ENCODE results near the gene EPN3. TPM values are rescaled to one million over a fixed set of nuclear protein-coding genes. Genes with fewer than 3 reads are reported as not detected.

EPN3 gene
- total RNA-seq, 1 donor from 2014 or later = 0.07 TPM

DNA sequence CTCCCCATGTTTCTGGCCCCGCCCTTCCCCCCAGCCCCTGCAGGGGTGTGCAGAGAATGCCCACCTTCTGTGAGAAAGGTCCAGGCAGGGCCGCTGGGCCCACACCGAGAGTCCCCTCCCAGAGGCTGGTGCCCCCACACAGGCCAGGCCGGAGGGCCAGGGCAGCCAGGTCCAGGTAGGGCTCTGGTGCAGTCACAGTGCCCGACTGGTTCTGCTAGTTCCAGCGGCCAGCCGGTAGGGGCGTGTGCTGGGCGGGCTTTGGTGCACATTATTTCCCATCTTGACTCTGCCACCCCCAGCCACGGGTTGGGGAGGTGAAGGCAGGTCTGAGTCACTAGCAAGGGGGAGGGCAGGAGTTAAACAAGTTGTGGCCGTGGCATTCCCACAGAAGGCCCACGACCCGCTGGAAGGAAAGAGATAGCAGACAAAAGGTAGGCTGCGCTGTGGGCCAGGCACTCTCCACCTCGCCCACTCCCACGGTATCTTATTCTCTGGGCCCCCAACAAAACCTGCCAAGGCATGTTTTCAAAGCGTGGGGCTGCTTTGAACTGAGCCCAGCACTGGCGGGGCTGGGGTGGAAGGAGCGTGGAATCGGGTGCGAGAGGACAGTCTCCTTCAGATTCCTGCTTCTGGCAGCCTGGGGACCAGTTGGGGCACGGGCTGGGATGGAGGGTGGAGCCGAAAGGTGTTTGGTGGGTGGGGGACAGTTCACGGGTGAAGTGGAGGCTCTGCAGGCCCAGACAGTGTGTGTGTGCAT lies 1.9 kb downstream of the EPN3 start:
- no peak for DNase-seq (ENCODE audit: low read depth, low spot score)

DNA sequence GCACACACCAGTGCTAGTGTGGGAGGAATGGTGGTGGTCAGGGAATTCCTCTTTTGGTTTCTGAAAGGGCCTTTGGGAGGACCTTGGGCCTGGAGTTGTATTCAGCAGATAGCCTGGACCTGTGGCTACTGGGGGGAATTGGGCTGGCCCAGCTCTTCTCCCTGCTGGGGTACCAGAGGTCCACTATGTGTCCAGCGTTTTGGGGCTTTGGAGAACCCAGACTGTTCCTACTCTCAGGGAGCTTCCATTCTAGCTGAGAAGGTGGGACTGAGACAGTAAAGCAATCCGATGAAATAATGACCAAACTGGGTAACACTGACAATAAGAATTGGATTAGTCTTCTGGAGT lies 2.4 kb downstream of the EPN3 start:
- no peak for DNase-seq (ENCODE audit: low read depth, low spot score)

DNA sequence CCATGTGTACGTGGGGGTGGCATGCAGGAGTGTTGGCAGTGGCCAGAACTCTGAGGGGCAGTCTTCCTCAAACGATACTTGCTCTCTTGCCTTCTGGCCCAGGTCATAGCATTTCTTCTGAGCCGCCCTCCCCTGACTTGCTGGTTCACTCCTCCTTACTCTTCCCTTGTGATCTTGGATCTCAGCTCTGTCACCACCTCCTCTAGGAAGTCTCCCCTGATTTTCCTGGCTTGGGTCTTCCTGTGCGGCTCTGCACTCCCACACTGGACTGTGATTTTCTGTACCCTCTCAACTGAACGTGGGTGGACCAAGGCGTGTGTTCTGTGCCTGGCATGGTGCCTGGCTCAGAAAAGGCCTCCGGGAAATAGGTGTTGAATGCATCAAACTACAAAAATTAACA lies 2.9 kb downstream of the EPN3 start:
- DNase-seq (ENCODE audit: low read depth, low spot score) = no peak

DNA sequence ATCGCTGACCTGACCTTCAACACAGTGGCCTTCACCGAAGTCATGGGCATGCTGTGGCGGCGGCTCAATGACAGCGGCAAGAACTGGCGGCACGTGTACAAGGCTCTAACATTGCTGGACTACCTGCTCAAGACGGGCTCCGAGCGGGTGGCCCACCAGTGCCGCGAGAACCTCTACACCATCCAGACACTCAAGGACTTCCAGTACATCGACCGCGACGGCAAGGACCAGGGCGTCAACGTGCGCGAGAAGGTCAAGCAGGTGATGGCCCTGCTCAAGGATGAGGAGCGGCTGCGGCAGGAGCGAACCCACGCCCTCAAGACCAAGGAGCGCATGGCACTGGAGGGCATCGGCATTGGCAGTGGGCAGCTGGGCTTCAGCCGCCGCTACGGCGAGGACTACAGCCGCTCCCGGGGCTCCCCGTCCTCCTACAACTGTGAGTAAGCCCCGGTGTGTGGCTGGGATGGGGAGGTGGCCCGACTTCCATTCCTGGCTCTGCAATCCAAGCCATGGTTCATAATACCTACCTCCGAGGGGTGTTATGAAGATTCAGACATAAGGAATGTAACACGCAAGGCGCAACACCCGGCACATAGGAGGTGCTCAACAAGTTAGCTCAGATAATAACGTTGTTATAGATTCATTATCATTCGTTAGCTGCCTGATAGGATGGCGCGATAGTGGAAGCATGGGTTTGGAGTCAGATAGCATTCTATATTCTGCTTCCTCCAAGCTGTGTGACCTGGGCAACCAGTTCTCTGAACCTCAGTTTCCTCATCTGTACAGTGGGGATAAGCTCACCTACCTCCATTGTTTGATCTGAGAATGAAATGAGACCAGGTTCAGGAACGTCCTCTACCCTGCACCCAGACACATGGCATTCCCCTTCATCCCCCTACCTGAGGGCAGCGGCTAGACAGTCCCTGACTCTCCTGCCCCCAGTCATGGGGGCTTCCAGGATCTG lies 4.4 kb downstream of the EPN3 start:
- no peak for DNase-seq (ENCODE audit: low read depth, low spot score)

DNA sequence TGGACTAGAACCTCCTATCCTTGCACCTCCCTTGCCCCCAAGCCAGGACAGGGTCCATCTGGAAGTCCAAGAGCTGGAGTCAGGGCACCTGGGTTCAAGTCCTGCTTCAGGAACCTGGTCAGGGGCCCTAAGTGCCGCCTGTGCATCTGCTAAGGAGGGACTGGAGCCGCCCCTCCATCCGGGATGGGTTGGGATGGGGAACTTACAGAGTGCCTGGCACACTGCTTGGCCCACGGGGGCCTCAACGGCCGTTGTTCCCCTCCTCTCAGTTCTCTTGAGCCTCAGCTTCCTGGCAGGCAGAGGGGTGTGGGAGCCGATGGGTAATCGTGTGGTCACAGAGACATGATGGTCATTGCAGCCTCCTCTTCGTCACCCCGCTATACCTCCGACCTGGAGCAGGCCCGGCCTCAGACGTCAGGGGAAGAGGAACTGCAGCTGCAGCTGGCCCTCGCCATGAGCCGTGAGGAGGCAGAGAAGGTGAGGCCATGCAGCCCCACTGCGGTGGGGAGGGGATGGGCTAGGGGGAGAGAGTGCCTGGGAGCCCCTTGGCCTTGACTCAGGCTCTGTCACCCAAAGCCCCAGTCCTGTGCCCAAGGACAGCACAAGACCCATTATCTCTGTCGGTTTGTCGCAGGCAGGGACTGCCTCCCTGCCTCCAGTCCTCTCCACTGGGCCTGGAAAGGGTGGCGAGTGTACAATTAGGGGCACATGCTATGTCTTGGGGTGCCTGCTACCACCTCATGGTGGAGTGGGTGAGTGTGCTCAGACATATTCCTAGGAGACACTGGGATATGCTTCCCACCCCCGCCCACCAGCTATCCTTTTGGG lies 5.4 kb downstream of the EPN3 start:
- DNase-seq (ENCODE audit: low read depth, low spot score) = no peak

DNA sequence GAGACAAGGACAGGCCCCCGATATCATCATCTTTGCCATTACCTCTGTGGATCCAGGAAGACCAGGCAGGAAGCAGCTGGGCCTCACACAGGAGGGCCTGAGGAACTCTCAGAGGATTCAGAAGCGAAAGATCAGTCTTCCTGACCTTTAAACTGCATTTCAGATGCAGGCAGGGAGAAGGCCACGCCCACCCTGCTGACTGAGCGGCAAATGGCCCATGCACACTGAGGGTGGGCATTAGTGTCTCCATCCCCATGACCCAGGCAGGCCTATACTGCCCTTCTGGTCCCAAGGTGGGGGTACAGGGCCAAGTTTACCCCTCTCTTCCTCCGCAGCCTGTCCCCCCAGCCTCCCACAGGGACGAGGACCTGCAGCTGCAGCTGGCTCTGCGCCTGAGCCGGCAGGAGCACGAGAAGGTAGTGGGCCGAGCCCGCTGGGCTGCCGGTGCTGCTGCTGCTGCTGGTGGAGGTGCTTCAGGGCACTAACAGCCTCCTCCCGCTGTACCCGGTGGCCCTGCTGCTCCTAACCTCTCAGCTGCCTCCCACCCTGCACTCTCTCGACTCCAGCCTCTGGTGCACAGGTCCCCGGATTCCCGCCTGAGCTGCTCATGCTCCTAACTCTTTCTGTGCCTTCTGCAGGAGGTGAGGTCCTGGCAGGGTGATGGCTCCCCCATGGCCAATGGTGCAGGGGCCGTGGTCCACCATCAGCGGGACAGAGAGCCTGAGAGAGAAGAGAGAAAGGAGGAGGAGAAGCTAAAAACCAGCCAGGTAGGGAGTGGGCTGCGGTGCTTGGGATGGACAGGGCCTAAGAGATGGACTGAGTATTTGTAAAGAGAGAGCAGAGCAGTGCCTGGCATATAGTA lies 6.2 kb downstream of the EPN3 start:
- DNase-seq (ENCODE audit: low read depth, low spot score) = no peak

DNA sequence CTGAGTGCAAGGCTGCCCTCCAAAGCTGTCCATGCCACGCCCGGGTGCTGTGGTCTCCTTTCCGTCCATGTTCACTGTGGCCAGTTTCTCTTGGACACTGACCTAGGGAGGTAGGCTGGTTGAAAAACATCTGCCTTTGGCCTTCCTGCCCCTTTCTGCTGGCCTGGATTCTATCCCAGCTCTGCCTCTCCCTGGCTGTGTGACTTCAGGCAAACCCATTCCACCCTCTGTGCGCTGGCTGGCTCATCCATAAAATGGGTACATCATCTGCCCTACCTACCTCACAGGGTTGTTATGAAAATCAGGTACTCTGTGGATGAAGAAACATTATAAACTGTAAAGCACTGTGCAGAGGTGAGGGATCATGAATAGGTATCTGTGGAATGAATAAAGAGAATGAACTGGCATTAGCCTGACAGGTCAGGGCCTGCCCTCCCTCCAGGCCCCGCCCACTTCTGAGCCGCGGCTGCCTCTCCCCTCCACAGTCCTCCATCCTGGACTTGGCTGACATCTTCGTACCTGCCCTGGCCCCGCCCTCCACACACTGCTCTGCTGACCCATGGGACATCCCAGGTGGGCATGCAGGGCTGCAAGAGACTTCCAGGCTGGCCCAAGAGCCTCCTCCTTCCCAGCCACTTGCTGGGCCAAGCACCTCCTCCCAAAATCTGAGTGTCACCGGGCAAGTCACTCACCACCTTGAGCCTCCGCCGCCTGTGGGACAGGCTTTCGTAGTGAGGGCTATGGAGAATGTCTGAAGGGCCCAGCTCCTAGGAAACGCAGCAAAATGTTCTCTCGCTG lies 7.4 kb downstream of the EPN3 start:
- no peak for DNase-seq (ENCODE audit: low read depth, low spot score)

DNA sequence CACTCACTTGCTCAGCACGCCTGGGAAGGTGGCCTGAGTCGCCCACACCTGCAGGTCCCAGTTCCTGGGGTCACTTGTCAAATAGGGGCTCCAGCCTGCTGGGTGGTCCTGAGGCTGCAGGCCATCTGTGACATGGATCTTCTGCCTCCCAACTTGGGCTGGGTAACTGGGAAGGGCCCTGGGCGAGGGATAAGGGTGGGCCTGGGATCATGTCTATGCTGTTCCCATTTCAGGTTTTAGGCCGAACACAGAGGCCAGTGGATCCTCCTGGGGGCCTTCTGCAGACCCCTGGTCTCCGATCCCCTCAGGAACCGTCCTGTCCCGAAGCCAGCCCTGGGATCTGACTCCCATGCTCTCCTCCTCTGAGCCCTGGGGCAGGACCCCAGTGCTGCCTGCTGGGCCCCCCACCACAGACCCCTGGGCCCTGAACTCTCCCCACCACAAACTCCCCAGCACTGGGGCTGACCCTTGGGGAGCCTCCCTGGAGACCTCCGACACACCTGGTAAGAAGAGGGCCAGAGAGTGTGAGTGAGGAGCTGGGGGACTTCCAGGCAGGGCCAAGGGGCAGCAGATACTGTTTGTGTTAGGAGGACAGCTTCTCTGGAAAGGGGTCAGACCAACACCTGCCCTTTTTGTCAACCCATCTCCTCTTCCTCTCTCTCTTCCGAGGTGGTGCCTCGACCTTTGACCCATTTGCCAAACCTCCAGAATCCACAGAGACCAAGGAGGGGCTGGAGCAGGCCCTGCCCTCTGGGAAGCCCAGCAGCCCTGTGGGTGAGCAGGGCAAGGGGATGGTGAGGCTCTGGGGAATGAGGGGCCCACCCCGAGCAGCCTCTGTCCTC lies 8.2 kb downstream of the EPN3 start:
- DNase-seq (ENCODE audit: low read depth, low spot score) = no peak

DNA sequence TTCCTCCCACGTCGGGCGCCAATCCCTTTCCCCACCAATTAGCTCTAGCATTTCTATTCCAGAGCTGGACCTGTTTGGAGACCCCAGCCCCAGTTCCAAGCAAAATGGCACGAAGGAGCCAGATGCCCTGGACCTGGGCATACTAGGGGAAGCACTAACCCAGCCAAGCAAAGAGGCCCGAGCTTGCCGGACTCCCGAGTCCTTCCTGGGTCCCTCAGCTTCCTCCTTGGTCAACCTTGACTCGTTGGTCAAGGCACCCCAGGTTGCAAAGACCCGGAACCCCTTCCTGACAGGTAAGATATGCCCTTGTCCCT lies 8.8 kb downstream of the EPN3 start:
- DNase-seq (ENCODE audit: low read depth, low spot score) = no peak

DNA sequence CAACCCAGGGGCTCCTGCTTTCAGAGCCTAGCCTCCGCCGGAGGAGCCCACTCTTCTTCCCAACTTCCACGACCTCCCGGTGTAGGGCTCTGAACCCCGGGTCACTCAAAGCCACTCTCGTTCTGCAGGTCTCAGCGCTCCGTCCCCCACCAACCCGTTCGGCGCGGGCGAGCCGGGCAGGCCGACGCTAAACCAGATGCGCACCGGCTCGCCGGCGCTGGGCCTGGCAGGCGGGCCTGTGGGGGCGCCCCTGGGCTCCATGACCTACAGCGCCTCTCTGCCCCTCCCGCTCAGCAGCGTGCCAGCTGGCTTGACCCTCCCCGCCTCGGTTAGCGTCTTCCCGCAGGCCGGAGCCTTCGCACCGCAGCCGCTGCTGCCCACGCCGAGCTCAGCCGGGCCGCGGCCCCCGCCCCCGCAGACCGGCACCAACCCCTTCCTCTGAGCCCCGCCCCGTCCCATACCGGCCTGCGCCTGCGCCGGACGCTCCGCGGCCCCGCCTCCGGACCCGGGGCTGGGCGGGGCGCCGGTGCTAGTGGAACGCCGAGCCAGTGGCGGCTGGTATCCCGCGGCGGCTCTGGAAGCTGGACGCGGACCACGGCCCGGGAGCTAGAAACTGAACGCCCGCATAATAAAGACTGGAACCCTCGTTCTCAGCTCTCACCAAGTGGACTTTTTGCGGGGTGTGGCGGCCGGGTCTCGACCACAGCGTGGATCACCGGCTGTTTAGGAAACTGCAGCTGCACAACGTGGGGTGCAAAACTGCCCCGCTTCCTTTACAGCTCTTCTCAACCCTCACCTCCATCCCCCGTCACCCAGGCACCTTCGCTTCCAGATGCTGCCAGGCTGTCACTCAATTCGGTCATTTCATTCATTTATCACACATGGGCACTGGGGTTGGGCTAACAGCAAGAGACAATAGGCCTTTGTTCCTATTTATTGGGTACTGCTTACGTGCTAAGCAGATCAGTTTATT lies 9.5 kb downstream of the EPN3 start:
- no peak for DNase-seq (ENCODE audit: low read depth, low spot score)

DNA sequence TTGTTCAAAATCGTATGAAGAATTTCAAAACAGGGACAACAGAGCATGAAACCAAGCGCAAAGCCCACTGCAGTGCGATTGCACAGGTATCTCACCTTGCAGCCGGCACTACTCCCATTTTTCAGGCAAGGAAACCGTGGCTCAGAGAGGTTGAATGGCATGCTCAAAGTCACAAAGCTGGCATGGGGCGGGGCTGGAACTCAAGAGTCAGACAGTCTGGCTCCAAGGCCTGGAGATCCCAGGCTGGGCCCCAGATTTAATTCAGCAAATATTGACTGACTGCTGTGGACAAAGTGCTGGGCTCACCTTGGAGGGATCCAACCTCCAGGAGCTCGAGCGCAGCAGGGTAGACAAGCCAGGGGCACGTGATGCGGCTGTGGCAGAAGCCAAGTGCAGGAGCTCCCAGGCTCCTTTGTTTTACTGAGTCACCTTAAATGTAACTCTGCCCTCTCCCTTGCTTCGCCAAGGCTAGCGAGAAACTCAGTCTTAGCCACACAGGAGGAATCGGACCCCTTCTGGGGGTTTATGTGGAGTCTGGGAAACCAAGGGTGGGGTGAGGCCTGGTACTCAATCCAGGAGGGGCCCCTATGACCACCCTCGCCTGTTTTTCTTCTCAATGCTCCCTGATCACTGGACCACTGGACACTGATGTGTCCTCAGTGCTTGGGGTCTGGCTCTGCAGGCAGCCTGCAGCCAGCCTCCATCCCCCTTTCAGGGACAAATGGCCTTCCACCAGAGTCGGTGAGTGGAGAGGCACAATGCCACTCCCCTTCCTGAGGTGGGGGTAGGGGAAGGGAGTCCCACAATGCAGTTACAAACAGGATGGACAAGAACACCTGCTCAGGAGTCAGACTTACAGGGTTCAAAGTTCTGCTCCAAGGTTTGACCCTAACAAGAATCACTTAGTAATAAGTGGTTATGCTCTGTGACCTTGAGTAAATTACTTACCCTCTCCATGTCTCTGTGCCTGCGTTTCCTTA lies 10.6 kb downstream of the EPN3 start:
- DNase-seq (ENCODE audit: low read depth, low spot score) = no peak

DNA sequence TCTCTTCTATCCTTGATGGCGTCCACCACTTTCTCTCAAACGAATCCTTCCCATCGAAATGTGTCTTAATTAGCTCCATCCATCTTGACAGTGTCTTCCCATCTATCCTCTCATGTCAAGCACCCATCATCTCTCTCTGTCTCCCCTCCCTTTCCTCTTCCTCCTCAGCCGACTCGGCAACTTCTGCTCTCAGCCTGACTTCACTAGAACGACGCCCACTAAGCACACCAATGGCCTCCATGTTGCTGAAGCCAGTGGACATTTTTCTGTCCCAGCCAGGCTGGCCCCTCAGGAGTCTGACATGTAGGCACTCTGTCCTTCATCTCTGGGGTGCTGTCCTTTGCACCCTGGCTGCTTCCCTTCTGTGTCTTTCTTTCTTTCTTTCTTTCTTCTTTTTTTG lies 12.0 kb downstream of the EPN3 start:
- no peak for DNase-seq (ENCODE audit: low read depth, low spot score)

DNA sequence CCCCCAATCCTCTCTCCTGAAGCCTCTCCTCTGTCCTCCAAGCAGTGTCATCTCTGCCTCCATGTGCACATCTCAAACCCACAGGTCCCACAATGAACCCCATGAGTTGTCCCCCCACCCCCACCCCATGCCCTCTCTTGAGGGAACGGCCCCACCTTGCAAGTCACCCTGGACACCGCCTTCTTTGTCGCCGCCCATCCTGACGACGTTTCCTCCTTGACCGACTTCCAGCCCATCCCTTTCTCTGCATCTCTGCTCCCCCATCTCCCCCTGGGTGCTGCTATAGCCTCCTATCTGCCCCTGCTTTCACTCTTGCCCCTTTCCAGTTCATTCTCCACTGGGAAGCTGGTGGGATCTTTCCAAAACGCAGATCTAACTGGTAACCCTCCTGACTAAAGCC lies 12.8 kb downstream of the EPN3 start:
- DNase-seq (ENCODE audit: low read depth, low spot score) = no peak

DNA sequence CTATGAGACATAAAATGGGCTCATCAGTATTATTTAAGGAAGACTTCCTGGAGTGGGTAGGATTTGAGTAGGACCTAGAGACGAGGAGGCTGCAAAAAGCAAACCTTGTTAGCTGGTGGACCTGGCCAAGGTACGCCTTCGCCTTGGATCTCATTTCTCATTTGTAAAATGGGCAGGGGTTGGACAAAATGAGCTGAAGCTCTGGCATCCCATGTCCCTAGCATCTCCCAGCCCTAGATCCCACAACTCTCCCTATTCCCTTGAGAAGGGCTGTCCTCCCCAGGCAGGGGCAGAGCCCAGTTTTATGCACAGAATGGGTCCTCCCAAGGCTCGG lies 14.1 kb downstream of the EPN3 start:
- DNase-seq (ENCODE audit: low read depth, low spot score) = no peak

DNA sequence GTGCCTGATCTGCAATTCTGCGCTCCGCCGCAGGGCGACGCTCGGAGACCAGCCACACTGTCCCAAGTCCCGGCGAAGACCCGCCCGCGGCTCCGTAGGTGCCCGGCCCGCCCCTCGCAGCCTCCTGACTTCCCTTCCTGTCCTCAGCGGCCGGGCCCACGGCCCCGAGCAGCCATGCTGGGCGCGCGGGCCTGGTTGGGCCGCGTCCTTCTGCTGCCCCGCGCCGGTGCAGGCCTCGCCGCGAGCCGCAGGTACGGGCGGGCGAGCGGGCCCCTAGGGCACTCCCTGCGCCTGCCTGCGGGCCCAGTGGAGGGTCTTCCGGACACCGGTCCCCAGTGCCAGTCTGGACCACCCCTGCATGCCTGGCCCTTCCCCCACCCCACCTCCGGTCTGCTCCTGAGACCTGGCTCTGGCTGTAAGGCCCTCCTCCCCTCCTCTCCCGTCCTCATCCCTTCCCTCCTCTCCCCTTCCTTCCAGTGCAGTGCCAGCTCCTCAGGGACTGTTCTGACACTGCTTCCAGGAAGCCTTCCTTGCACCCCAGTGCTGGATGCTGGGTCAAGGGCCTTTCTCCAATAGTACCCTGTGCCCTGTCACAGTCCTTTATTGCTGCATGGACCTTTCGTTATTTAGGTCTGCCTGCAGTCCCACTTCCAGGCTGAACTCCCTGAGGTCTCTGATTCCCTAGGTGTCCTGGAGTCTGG lies 14.7 kb downstream of the EPN3 start, which contains the start of gene SPATA20:
TSS of gene SPATA20 (plus strand) at position 140 of the 701 bp plus-strand sequence. CDS start at position 175, 35 bp downstream.
- peak; percentile 61 for DNase-seq (ENCODE audit: low read depth, low spot score)

DNA sequence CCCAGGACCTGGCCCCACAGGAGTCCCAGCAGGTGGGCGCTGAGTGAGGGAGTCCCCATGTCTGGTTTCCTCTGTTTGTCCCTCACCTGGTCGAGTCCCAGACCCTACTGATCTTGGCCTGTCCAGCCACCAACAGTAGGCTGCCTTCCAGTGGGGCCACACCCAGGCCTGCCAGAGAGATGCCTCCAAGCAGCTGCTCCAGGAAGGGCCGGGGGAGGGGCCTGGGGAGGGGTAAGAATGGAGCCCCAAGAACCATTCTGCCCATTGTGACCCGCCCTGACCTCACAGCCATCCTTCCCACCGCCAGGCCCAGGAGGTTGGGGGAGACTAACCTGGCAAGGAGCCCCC lies 15.2 kb downstream of the EPN3 start:
- DNase-seq (ENCODE audit: low read depth, low spot score) = no peak

All from pulmonary artery endothelial cell (primary cell).